ENCODE measurements around the gene ZNF583.

Gene ZNF583

DNA sequence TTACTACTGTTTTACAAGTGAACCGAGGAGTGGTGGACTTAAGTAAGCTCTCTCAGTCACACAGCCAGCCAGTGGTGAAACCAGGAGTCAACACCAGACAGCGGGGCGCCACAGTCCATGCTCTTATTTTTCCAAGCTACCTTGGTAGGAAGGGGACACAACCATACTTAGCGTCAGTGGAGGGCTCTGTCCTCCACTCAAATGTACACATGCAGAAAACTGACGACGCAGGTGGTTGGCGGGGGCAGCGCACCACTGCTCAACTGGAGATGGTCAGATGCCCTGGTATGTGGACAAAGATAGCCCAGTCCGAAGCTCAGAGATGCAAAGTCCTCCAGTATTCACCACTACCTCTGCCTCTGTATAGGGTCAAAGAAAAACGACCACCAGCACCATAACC is 72.0 kb downstream of the ZNF583 start:
- no peak for DNase-seq

All from DMS79 (cell line).